DMS53 treated with DMSO at 0.1 percent for 48 hours (cell line): Measurements from ENCODE around the gene PGP.

ENCODE experiments used
- DNase-seq: peaks from one replicate; lab custom pipeline; 2025; ENCODE audit not compliant: unreplicated experiment; lab: John Stamatoyannopoulos, UW

The PGP gene

DNA sequence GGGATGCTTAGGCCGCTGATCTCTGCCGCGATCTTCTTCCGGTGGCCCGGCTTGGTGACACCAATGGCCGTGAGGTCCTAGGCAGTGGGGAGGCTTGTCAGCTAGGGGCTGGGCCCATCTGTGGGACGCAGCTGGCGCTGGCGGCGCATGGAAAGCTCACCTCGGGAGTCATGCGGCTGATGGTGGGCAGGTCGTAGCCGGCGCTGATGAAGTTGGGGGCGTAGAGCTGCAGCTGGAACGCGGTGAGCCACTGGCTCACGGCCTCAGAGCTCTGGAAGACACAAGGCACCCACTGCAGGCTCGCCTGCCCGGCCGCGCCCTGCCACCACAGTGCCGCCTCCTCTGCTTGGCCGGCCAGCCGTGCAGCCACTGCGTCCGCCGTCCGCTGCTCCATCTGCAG, 31.0 kb downstream of the PGP start:
- no peak for DNase-seq

DNA sequence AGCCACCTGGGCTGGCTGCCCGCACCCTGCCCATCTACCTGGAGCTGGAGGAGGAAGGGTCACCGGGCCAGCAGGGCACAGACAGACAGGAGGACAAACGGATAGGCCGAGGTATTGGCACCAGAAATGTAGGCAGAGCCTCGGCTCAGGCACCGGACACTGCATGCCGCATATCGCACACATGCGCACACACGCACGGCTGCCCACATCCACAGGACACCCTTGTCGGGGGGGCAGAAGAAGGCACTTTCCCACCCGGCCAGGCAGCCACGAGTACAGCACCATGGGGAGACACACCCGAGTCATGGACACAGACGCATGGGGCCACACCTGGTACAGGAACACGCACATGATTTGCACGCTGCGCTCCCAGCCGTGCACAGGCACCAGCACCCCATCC, 32.7 kb downstream of the PGP start:
- DNase-seq: no peak

DNA sequence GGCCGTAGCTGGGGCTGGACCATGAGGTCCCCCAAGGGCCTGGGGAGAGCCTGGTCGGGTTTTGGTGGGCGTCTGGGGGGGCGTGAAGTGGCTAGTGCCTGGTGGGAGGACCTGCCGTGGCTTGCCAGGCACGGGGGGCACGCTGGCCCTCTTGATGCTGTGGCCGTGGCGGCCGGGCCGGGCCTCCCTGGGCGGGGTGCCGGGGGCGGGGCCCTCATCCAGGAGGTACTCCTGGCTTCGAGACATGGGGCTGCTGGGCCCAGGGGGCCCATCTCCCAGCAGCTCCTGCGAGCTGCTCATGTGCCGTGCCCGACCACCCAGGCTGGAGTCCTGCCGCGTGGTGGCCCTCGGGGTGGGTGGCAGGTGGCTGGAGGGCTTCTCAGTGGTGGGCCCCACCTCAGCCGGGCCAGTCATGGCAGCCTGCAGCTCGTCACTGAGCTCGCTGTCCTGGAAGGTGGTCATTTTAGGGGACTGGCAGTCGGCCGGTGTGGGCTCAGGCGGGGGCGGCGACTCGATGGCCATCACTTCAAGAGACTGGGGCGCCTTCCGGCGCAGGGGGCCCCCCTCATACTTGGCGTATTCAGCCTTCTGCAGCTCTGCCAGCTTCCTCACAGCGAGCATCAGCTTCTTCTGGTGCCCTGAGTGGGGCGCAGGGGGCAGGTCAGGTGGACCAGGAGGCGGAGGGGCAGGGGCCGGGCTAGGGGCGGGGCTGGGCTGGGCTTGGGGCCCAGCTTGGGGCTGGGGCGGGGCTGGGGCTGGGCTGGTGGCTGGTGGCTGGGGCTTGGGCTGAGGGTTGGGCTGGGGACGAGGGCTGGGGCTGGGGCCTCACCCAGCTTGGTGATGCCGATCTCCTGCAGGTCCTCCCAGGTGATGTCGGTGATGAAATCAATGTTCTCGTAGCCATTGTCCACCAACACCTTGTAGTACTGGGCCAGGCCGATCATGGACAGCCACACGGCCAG, 33.4 kb downstream of the PGP start:
- no peak for DNase-seq

DNA sequence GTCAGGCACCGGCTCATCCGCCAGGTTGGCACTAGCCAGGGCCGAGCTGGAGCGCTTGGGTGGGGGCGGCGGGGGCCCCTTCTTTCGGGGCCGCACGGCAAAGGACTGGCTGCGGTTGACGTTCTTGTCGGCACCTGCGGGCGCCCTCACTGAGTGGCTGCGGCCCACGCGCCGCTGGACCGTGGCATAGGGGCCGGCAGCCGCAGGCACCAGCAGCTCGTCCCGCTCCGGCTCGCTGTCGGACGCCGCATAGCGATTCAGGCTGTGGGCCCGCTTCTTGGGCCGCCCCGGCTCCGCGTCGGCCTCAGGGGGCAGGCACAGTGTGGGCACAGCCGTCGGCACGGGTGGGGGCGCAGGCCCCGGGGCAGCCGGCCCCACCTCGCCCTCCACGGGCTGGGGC, 34.2 kb downstream of the PGP start:
- DNase-seq: no peak

DNA sequence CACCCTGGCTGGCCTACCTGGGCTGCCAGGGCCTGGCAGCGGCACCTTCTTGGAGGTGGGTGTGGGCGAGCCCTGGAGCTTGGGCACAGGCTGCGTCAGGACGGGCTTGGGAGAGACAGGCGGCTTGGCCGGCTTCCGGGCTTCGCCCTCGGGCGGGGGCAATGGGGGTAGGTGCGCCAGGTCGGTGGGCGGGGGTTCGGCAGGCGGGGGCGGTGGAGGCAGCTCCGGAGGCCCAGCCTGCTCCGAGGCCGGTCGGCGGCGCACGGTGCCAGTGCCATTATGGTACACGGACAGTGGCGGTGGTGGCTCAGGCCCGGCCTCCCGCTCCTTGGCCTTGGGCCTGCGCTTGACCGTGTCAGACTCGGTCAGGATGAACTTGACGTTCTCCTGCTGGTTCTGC, 35.1 kb downstream of the PGP start:
- DNase-seq: no peak

DNA sequence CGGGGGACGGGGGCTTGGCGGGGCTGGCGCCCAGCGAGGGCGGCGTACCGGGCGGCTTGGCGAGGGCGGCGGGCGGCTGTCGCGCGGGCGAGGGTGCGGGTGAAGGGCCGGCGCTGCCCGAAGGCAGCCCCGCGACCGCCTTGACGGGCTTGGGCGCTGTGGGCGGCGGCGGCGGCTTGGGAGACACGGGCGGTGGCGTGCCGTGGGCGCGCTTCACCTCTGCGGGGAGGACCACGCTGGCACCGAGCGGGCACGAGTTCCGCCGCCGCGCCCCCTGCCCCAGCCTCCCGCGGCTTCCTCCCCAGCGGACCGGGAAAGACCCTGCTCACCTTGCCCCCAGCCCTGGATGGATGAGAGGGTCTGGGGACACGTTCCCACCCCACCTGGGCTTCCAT, 35.5 kb downstream of the PGP start:
- DNase-seq: no peak

DNA sequence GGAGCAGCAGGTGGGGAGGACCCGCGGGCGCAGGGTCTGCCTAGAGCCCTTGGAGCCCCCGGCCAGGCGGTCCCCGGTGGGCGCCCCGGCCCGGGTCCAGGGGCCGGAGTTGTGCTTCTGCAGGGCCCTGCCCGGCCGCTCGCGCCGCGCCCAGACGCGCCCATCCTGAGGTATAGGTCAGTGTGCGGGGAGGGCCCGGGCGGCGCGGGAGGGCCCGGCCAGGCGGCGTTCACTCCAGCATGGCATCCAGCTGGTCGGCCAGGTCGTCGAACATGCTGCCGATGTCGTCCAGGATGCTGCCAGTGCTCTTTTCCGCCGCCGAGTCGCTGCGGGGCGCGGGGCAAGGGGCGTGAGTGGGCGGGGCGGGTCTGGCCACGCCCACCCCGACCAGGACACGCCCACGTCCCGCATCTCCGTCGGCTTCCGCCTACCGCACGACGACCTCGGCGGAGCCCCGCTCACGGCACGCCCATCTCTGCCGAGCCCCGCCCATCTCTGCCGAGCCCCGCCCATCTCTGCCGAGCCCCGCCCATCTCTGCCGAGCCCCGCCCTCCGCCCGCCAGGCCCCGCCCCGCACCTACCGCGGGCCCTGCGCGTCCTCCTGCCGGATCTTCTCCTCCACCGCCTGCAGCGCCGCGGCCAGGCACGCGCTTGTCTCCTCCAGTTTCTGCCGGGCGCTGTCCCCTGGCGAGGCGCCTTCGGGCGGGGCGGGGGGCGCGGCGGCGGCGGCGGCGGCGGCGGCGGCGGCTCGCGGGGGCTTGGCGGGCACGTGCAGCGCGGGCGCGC, 36.1 kb downstream of the PGP start:
- DNase-seq: no peak

DNA sequence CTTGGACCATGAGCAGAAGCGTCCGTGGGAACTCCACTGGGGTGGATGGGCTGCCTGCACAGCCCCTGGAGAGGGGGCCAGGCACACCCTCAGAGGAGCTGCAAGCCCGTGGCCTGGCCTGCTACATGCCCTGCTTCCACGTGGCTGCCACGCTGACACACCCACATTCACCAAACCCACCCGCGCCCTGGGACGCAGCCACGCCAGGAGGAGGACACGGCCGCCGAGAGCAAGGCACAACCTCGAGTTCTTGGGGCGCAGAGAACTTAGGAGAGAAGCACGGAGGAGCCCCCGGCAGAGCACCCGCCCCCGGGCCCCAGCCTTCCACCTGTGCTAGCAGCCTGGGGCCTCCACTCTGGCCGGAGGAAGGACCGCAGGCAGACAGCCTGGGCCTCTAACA, 37.1 kb downstream of the PGP start:
- no peak for DNase-seq

DNA sequence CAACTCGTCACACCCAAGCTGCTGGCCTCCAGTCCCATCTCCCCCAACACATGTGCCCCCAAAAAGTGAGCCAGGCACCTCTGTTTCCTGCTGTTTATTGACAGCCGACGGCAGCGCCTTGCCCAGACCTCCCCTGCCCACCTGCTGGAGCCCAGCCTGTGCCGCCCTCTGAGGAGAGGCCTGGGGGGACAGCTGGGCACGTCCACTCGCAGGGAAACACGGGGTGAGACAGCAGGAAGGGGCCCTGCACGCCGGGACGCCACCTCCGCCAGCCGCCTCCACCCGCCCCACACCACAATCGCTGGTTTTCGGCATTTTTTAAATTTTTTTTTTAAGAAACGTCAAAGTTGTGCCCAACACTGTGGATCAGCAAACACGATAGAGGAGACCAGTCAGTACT, 37.5 kb downstream of the PGP start:
- no peak for DNase-seq

DNA sequence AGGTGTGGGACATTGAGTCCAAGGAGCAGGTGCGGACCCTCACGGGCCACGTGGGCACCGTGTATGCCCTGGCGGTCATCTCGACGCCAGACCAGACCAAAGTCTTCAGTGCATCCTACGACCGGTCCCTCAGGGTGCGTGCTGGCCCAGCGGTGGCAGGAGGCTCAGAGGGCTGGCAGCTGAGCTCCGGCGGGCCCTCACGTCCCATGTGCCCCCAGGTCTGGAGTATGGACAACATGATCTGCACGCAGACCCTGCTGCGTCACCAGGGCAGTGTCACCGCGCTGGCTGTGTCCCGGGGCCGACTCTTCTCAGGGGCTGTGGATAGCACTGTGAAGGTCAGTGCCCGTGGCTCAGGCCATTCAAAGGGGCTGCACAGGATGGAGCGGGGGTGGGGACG, 38.6 kb downstream of the PGP start:
- DNase-seq: no peak

DNA sequence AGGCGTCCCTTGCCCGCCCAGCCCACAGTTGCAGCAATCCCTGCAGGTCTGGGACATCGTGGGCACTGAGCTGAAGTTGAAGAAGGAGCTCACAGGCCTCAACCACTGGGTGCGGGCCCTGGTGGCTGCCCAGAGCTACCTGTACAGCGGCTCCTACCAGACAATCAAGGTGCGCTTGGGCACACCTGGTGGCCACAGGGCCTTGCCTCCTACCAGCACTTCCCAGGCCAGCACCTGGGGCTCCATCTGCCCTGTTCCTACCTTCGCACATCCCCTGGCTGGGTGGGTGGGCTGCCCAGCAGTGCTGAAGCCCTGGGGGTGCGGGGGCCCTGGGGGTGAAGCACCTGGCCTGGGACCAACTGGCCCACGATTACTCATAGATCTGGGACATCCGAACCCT, 39.2 kb downstream of the PGP start:
- no peak for DNase-seq

DNA sequence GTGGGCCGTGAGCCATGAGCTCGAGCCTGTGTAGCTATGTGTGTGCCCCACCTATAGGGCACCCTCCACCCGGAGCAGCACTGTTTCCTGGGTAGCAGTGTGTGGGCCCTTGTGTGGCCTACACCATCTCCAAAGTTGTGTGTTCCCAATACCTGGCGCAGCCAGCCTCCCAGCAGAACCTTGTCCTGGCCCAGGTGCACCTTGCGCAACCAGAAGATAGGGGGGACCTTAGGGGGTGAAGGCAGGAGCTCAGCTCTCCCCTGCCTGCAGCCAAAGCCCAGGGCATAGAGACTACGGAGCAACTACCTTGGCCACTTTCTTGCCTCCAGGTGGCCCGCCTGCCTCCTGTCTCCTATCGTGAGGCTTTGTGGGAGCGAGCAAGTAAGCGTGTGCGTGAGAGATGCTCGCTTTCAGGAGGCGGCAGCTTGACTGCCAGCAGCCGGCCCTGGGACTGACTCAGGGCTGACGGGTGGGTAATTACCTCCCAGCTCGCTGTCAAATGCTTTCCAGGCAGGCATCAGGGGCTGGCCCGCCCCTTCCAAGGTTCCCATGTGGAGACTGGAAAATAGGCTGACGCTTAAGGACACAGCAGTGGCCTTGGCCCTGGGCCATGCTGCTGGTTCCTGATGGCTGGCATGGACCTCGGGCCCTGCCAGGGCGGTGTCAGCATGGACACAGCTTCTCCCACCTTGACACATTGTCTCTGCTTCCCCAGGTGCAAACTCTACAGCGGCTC, 40.1 kb downstream of the PGP start:
- DNase-seq: no peak

DNA sequence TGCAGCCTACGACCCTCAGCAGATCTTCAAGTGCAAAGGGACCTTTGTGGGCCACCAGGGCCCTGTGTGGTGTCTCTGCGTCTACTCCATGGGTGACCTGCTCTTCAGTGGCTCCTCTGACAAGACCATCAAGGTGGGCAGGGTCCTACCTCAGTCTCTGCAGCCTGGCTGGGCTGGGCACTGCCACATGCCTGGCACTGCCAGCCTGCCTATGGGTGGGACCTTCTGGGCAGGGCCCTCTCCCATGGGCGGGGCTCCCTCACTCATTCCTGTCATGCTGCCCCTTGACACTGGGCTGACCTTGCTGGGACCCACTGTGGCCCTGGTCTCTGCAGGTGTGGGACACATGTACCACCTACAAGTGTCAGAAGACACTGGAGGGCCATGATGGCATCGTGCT, 40.7 kb downstream of the PGP start:
- no peak for DNase-seq

DNA sequence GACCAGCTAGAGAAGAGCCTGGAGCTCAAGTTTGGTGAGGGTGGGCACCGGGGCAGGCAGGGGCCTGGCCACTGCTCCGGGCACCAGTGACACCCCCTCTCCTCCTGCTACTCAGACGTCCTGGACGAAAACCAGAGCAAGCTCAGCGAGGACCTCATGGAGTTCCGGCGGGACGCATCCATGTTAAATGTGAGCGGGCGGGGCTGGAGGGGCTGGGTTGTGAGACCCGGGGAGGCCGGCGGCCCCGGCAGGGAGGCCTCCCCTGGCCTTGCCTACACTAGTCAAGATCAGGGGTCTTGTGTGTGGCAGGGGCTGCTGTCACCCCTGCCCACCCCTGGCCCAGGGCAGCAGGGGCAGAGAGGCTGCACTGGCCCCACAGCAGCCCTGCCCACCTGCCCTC, 41.3 kb downstream of the PGP start:
- no peak for DNase-seq

DNA sequence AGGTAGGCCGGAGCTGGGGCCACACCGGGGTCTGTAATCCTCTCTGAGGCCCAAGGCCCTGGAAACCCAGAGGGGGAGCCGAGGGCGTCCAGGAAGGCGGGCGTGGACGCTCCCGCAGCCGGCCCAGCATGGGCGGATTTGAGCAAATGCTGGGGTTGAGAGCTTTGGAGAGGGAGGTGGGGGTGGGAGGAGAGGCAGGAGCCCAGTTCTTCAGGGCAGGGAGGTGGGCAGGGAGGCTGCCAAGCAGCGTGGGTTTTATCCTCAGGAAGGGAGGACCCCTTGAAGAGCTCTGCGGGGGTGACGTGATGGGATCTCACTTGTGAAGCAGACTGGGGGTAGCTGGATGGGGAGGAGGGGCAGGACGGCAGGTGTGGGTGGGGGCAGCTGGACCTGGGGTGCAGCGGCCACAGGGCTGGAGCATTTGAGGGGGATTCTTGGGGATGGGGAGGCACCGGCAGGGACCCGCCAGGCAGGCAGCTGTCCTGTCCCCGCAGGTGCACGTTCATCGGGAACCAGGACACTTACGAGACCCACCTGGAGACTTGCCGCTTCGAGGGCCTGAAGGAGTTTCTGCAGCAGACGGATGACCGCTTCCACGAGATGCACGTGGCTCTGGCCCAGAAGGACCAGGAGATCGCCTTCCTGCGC, 41.8 kb downstream of the PGP start:
- no peak for DNase-seq

DNA sequence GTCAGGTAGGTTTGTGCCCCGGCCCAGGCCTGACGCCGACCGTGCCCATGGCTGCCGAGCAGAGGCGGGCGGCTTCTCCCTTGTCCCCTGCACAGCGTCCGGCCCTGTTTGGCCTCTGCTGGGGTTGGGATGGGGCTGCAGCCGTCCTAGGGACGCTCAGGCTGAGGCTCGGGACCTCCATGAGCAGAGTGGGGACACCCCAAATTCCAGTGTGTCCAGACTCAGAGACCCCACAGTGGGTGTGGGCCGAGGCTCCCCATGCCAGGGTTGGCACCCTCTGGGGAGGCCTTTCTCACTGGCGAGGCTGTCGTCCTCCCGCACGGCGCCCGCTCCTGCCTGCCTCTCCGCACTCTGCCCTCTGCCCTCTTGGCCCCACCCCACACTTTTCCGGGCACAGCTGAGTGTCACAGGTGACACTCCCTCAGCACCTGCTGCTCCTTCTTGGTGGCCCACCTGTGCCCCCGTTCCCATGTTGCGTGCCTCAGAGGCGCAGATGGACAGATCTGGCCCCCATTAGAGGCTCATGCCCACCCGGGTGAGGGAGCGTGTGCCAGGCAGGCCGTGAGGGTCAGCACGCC, 43.0 kb downstream of the PGP start:
- DNase-seq: no peak

DNA sequence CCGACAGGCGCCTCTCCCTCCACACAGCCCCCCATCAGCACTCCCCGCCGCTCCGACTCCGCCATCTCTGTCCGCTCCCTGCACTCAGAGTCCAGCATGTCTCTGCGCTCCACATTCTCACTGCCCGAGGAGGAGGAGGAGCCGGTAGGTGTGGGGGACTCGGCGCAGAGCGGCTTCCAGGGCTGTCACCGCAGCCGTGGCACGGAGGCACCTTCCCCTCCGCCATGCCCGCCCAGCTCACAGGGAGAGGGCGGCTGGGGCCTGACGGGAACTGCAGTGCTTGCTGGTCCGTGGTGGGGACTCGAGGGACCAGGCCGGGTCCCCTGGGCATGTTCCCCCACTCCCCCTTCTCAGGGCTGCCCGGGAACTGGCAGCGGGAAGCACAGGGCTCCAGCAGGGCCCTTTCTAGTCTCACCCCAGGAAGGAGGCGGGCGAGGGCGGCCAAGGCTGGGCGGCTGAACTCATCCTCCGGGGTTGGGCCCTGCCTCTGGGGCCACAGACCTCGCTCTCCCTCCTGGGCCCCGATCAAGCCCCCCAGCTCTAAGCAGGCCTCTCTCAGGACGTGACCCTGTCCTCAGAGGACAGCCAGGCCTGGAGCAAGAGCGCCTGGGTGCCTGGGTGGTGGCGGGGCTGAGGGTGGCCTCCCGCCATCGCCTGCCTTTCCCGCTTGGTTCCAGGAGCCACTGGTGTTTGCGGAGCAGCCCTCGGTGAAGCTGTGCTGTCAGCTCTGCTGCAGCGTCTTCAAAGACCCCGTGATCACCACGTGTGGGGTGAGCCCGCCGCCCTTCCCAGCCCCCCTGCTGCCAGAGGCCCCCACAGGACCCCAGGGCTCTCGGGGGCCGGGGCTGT, 43.8 kb downstream of the PGP start:
- DNase-seq: no peak

DNA sequence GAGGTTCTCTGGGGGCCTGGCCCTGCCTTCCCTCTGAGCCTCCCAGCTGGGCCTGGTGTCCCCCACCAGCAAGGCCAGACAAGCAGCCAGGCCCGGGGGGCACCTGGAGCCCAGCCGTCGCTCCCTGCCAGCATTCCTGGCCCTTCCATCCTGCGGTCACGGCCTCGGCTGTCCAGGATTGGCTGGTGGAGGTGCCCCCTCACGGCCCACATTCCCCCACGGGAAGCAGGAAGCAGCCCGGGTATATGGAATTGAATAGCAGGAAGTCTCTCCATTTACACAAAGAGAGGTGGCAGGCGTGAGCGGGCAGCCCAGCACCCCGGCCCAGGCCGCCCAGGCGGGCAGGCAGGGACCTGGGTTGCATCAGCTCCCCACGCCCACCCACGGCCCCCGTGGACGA, 44.6 kb downstream of the PGP start:
- no peak for DNase-seq

DNA sequence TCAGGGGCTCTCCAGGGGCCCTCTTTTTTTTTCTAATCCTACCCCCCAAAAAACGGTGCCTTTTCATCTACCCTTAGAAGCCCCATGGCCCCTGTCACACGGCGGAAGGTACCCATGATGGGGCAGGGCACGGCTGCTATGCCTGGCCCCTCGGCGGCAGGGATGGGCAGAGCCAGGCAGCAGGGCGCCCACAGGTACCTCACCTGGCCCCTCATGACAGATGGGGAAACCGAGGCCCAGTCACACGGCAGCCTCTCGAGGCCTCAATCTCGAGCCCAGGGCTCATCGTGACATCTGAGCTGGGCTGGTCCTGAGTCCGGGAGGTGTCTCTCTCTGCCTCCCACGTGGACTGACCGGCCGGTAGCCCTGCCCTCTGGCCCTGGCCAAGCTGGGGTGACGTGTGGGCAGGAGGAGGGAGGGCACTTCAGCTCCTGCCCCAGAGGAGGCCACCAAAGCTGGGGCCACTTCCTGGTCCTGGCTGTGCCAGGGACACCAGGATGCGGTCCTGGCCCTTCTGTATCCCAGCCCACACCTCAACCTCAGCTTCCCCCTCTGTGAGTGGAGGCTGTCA, 47.5 kb downstream of the PGP start:
- DNase-seq: no peak
